ENCODE results near the gene OLIG2. TPM values are rescaled to one million over a fixed set of nuclear protein-coding genes. Genes with fewer than 3 reads are reported as not detected.

Gene OLIG2
- total RNA-seq, 4 donors from 2014 or later, result not detected

GRCh38 chr21:33063375-33063883 lies 37.7 kb downstream of the OLIG2 start:
- Histone ChIP-seq H3K4me1 (peaks cover 0 to 6% (median 0%) of the 10 kb centered on the region in 3 donors), H3K27me3 (peaks cover 0 to 90% (median 8%) of the 10 kb centered on the region in 4 donors), H3K9me3 (no peaks in the 10 kb centered on the region), H3K4me3 (no peak overlapping the region), H3K27ac (no peak overlapping the region), H3K36me3 (no peaks in the 10 kb centered on the region)
- no peak for DNase-seq
- 74 to 87% methylated on average over 5 of the region's 5 CpGs for WGBS, 2 donors
- no peak for TF ChIP-seq POLR2A (IDR thresholded peaks at IDR 0.05)
- TF ChIP-seq, protein P1, sequence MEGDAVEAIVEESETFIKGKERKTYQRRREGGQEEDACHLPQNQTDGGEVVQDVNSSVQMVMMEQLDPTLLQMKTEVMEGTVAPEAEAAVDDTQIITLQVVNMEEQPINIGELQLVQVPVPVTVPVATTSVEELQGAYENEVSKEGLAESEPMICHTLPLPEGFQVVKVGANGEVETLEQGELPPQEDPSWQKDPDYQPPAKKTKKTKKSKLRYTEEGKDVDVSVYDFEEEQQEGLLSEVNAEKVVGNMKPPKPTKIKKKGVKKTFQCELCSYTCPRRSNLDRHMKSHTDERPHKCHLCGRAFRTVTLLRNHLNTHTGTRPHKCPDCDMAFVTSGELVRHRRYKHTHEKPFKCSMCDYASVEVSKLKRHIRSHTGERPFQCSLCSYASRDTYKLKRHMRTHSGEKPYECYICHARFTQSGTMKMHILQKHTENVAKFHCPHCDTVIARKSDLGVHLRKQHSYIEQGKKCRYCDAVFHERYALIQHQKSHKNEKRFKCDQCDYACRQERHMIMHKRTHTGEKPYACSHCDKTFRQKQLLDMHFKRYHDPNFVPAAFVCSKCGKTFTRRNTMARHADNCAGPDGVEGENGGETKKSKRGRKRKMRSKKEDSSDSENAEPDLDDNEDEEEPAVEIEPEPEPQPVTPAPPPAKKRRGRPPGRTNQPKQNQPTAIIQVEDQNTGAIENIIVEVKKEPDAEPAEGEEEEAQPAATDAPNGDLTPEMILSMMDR (IDR thresholded peaks at IDR 0.05), result no peak
- intact Hi-C loops (cut with DNase I), result no loop called here

- no peaks in the 10 kb centered on the region for H3K4me1 ChIP-seq
- no peaks in the 10 kb centered on the region for H3K36me3 ChIP-seq
- H3K9me3 ChIP-seq, result peaks cover 0 to 2% (median 0%) of the 10 kb centered on the region in 3 donors
- H3K4me3 ChIP-seq, result no peak overlapping the region
- DNase-seq, result no peak
- WGBS, 2 donors, result 49 to 54% methylated on average over 9 to 13 of the region's 14 CpGs
- no peak overlapping the region for H3K27ac ChIP-seq
- H3K27me3 ChIP-seq, result peaks cover 0 to 96% (median 11%) of the 10 kb centered on the region in 4 donors
- TF ChIP-seq POLR2A (IDR thresholded peaks at IDR 0.05), result no peak
- TF ChIP-seq, protein P1 (IDR thresholded peaks at IDR 0.05), result no peak
- intact Hi-C loops (cut with DNase I), result no loop called here
Measured at GRCh38 chr21:33063907-33064622, 38.3 kb downstream of the OLIG2 start.

DNA sequence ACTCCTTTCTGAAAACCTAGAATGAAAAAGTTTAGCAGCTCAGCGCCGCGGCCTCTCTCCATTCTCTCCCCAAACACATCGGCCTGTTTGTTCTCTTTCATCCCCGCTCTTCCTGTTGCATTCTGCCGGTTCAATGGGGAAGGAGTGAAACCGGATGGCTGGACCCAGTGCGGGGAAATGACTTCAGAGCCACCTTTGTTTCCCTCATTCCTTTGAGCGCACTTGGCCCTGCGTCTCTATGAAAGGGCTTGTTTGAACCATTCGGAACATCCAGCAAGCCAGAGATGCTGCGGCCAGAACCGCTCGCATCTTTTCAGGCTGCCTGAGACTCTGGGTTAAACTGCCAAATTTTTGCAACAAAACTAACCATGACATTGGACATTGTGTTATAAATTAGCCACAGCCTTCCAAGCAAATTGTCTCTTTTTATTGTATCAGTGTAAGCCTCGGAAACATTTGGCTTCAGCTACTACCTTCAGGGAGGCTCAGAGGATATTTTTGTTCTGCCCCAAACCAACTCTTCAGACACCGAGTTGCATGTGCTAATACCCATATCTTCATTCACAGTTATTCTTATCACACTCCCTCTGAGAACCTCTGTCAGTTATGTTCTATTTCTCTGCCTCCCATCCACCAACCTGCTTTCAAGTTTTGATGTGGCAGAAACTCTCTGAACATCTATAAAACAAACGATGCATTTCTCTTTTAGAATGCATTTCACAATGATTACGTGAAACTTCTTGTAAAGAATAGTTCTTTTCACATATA lies 39.1 kb downstream of the OLIG2 start:
- Histone ChIP-seq H3K27me3 (peaks cover 2 to 99% (median 15%) of the 10 kb centered on the region in 4 donors), H3K4me1 (peaks cover 0 to 2% (median 0%) of the 10 kb centered on the region in 3 donors), H3K4me3 (no peak overlapping the region), H3K27ac (no peak overlapping the region), H3K9me3 (peaks cover 0 to 6% (median 0%) of the 10 kb centered on the region in 3 donors), H3K36me3 (no peaks in the 10 kb centered on the region)
- 33 to 46% methylated on average over 15 to 18 of the region's 18 CpGs for WGBS, 2 donors
- no peak for DNase-seq
- intact Hi-C loops (cut with DNase I), result no loop called here
- TF ChIP-seq, protein P1 (IDR thresholded peaks at IDR 0.05), result no peak
- TF ChIP-seq POLR2A (IDR thresholded peaks at IDR 0.05), result no peak

GRCh38 chr21:33067043-33067442 lies 41.3 kb downstream of the OLIG2 start:
- H3K4me3 ChIP-seq, result no peak overlapping the region
- peaks cover 0 to 6% (median 0%) of the 10 kb centered on the region in 3 donors for H3K9me3 ChIP-seq
- no peak for TF ChIP-seq POLR2A (IDR thresholded peaks at IDR 0.05)
- TF ChIP-seq, protein P1 (IDR thresholded peaks at IDR 0.05), result no peak
- H3K4me1 ChIP-seq, result peaks cover 16 to 25% (median 22%) of the 10 kb centered on the region in 3 donors
- H3K27ac ChIP-seq, result no peak overlapping the region
- WGBS, 2 donors, result 83 to 86% methylated on average over 2 to 4 of the region's 7 CpGs
- no peak for DNase-seq
- H3K27me3 ChIP-seq, result peaks cover 17 to 99% (median 25%) of the 10 kb centered on the region in 4 donors
- H3K36me3 ChIP-seq, result no peaks in the 10 kb centered on the region
- intact Hi-C loops (cut with DNase I), result no loop called here

- DNase-seq, result no peak
- no peak overlapping the region for H3K27ac ChIP-seq
- H3K27me3 ChIP-seq, result peaks cover 17 to 100% (median 29%) of the 10 kb centered on the region in 4 donors
- H3K4me1 ChIP-seq, result peaks cover 16 to 28% (median 22%) of the 10 kb centered on the region in 3 donors
- intact Hi-C loops (cut with DNase I), result no loop called here
- no peak for TF ChIP-seq POLR2A (IDR thresholded peaks at IDR 0.05)
- TF ChIP-seq, protein P1 (IDR thresholded peaks at IDR 0.05), result no peak
- H3K36me3 ChIP-seq, result no peaks in the 10 kb centered on the region
- 40 to 83% methylated on average over 1 of the region's 4 CpGs for WGBS, 2 donors
- peaks cover 0 to 6% (median 0%) of the 10 kb centered on the region in 3 donors for H3K9me3 ChIP-seq
- no peak overlapping the region for H3K4me3 ChIP-seq
Measured at GRCh38 chr21:33067457-33067856, 41.7 kb downstream of the OLIG2 start.
